H9 (cell line): ENCODE measurements around the gene RASGRF1. TPM values are rescaled to one million over a fixed set of nuclear protein-coding genes. Genes with fewer than 3 reads are reported as not detected.

Source experiments
- DNase-seq: peaks from one replicate; pipeline ENCODE4 v3.0.0-alpha.2; 2017
- H2AFZ ChIP-seq: one replicate; pipeline ENCODE4 v1.6.1; 2013; ENCODE audit warnings: mild to moderate bottlenecking, low read length, control low read depth, moderate library complexity
- H2AK5ac ChIP-seq: 2 replicates; pipeline ENCODE4 v1.6.1; 2013; ENCODE audit warnings: low read length, control low read depth, mixed read lengths; ENCODE audit not compliant: insufficient read length
- H2BK120ac ChIP-seq: one replicate; pipeline ENCODE4 v1.6.1; 2013; ENCODE audit warnings: low read depth, mild to moderate bottlenecking, low read length, control low read depth, inconsistent platforms; ENCODE audit not compliant: poor library complexity, severe bottlenecking
- H2BK12ac ChIP-seq: 2 replicates; pipeline ENCODE4 v1.6.1; 2013; ENCODE audit warnings: low read length, control low read depth, mixed read lengths, low read depth; ENCODE audit not compliant: insufficient read length
- H2BK15ac ChIP-seq: 2 replicates; pipeline ENCODE4 v1.6.1; 2013; ENCODE audit warnings: low read depth, low read length, control low read depth
- H2BK20ac ChIP-seq: one replicate; pipeline ENCODE4 v1.6.1; 2013; ENCODE audit warnings: low read depth, mild to moderate bottlenecking, low read length, control low read depth, inconsistent platforms; ENCODE audit not compliant: poor library complexity, severe bottlenecking
- H2BK5ac ChIP-seq: 2 replicates; pipeline ENCODE4 v1.6.1; 2013; ENCODE audit warnings: low read length, control low read depth, mixed read lengths; ENCODE audit not compliant: insufficient read length
- H3K14ac ChIP-seq: 2 replicates; pipeline ENCODE4 v1.6.1; 2013; ENCODE audit warnings: low read length, control low read depth; ENCODE audit not compliant: insufficient read depth
- H3K18ac ChIP-seq: 2 replicates; pipeline ENCODE4 v1.6.1; 2013; ENCODE audit warnings: low read depth, mild to moderate bottlenecking, mixed read lengths, low read length, control low read depth; ENCODE audit not compliant: insufficient read length
- H3K23ac ChIP-seq: 2 replicates; pipeline ENCODE4 v1.6.1; 2013; ENCODE audit warnings: low read length, control low read depth, mixed read lengths, low read depth; ENCODE audit not compliant: insufficient read length
- H3K23me2 ChIP-seq: 2 replicates; pipeline ENCODE4 v1.6.1; 2013; ENCODE audit warnings: low read depth, mild to moderate bottlenecking, mixed read lengths, low read length, control low read depth; ENCODE audit not compliant: insufficient read length, poor library complexity, severe bottlenecking
- H3K27ac ChIP-seq: 2 replicates; pipeline ENCODE4 v1.5.1; 2013; ENCODE audit warnings: low read length, control low read depth, mixed read lengths, low read depth; ENCODE audit not compliant: insufficient read length
- H3K27me3 ChIP-seq: 2 replicates; pipeline ENCODE4 v1.6.1; 2013; ENCODE audit warnings: low read length, control low read depth, inconsistent platforms; ENCODE audit not compliant: insufficient read depth
- H3K4ac ChIP-seq: 2 replicates; pipeline ENCODE4 v1.6.1; 2013; ENCODE audit warnings: low read depth, mild to moderate bottlenecking, control low read depth, inconsistent platforms, low read length, moderate library complexity
- H3K4me1 ChIP-seq: 2 replicates; pipeline ENCODE4 v1.6.1; 2013; ENCODE audit warnings: low read length, control low read depth, inconsistent platforms; ENCODE audit not compliant: insufficient read depth
- H3K4me2 ChIP-seq: 2 replicates; pipeline ENCODE4 v1.6.1; 2013; ENCODE audit warnings: low read length, control low read depth, mixed read lengths; ENCODE audit not compliant: insufficient read length, insufficient read depth
- H3K56ac ChIP-seq: 2 replicates; pipeline ENCODE4 v1.6.1; 2013; ENCODE audit warnings: low read depth, mild to moderate bottlenecking, mixed read lengths, low read length, control low read depth; ENCODE audit not compliant: insufficient read length
- H3K79me1 ChIP-seq: 2 replicates; pipeline ENCODE4 v1.6.1; 2013; ENCODE audit warnings: low read depth, mild to moderate bottlenecking, moderate library complexity, low read length, control low read depth, inconsistent platforms; ENCODE audit not compliant: insufficient read depth, poor library complexity, severe bottlenecking
- H3K79me2 ChIP-seq: 2 replicates; pipeline ENCODE4 v1.6.1; 2013; ENCODE audit warnings: low read length, control low read depth, inconsistent platforms; ENCODE audit not compliant: insufficient read depth
- H3K9ac ChIP-seq: 2 replicates; pipeline ENCODE4 v1.6.1; 2013; ENCODE audit warnings: low read length, control low read depth, mixed read lengths; ENCODE audit not compliant: insufficient read length; ENCODE audit errors: extremely low read depth
- H3K9me3 ChIP-seq: one replicate; pipeline ENCODE4 v1.6.1; 2013; ENCODE audit warnings: low read depth, low read length, inconsistent platforms; ENCODE audit not compliant: control insufficient read depth
- H3T11ph ChIP-seq: one replicate; pipeline ENCODE4 v1.6.1; 2013; ENCODE audit warnings: mild to moderate bottlenecking, low read length, control low read depth, inconsistent platforms
- H4K20me1 ChIP-seq: one replicate; pipeline ENCODE4 v1.6.1; 2013; ENCODE audit not compliant: control insufficient read depth, insufficient read length, insufficient read depth
- H4K5ac ChIP-seq: 2 replicates; pipeline ENCODE4 v1.6.1; 2013; ENCODE audit warnings: low read depth, mild to moderate bottlenecking, mixed read lengths, low read length, control low read depth; ENCODE audit not compliant: insufficient read length
- H4K8ac ChIP-seq: replicated peaks from 2 replicates; pipeline ENCODE4 v1.6.1; 2013; ENCODE audit warnings: low read length, control low read depth, mixed read lengths, low read depth; ENCODE audit not compliant: insufficient read length
- H4K91ac ChIP-seq: 2 replicates; pipeline ENCODE4 v1.6.1; 2013; ENCODE audit warnings: low read depth, mild to moderate bottlenecking, moderate library complexity, mixed read lengths, low read length, control low read depth; ENCODE audit not compliant: insufficient read length
- H3K27ac Mint-ChIP-seq, 3 experiments: 2 replicates in 2 of 3; 3 replicates in 1 of 3; pipeline ENCODE4 v1.8.0; 2020 to 2021; ENCODE audit warnings: mixed read lengths in 3 of 3, mild to moderate bottlenecking in 1 of 3, moderate library complexity in 1 of 3
- H3K27me3 Mint-ChIP-seq: 2 replicates; pipeline ENCODE4 v1.8.0; 2021; ENCODE audit warnings: low read depth, mild to moderate bottlenecking, moderate library complexity, mixed read lengths
- H3K36me3 Mint-ChIP-seq, 3 experiments: 2 replicates in 2 of 3; 3 replicates in 1 of 3; pipeline ENCODE4 v1.8.0; 2020 to 2021; ENCODE audit warnings: low read depth in 3 of 3, mixed read lengths in 3 of 3; ENCODE audit not compliant: insufficient read depth in 1 of 3
- H3K4me1 Mint-ChIP-seq, 2 experiments: 2 replicates each; pipeline ENCODE4 v1.8.0; 2020; ENCODE audit warnings: mixed read lengths in 2 of 2
- H3K4me3 Mint-ChIP-seq, 2 experiments: 2 replicates in 1 of 2; 3 replicates in 1 of 2; pipeline ENCODE4 v1.8.0; 2020 to 2021; ENCODE audit warnings: mild to moderate bottlenecking in 2 of 2, mixed read lengths in 2 of 2, moderate library complexity in 1 of 2
- H3K9me3 Mint-ChIP-seq, 2 experiments: 2 replicates in 1 of 2; 3 replicates in 1 of 2; pipeline ENCODE4 v1.8.0; 2020; ENCODE audit warnings: mild to moderate bottlenecking in 2 of 2, mixed read lengths in 2 of 2, moderate library complexity in 1 of 2
- CTCF ChIP-seq: fragments of 200-600 bp; sonication (generic); conservative IDR thresholded peaks from 3 replicates; pipeline ENCODE4 v1.8.0; 2021; ENCODE audit warnings: antibody characterized with exemption, mild to moderate bottlenecking
- WGBS: extraction: QIAGEN DNeasy Blood & Tissue Kit; methylation state at CpG from one replicate; pipeline ENCODE4 v1.1.7; 2013; ENCODE audit warnings: missing lambda C conversion rate, low lambda C conversion rate, mixed read lengths; ENCODE audit not compliant: insufficient read length; ENCODE audit errors: extremely low coverage; 5-methylcytosine and 5-hydroxymethylcytosine counted together
- total RNA-seq: library from RNA; stranded (reverse); gene quantifications from 2 replicates; pipeline ENCODE4 v1.2.1, GENCODE V29; 2021

RASGRF1 gene
- total RNA-seq, 1 experiment from 2014 or later, result 0.48 TPM

DNA sequence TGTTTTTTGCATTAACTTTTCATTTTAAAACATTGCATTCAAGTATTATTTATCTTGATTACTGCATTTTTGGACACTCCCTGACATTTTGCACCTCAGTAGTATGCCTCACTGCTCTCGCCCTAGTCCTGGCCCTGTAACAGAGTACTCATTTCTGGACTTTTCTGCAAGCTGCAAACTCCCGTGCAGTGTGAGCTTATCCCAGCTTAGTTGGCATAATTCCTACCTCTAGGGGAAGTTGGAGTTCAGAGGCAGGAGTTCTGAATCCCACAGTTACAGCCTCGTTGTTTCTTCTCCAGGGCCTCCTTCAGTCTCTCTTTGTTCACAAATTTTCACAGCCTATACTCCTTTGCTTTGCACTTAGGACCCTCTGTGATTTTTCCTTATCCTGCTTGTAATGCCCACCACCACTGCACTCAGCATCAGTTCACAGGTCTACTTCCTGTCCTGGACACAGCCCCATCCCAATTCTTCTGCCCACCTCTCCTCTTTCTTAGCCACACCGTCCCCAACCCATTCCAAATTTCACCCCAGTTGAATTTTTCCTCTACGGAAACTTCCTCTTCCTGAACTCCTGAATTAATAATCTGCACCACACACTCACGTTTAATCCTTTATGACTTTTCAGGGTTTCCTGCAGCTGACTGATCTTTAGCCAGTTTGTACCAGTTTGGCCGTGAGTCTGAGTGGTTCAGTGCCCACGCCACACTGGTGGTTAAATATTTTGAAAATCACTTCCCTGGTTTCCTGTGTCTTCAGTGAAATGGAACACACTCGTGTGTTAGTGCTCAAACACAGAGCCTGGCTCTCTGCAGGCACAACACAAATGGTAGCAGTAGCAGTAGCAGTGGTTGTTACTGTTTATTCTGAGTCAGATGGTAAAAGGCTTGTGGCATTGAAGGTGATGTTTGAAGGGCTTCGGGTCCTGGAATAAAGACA lies 139.4 kb downstream of the RASGRF1 start:
- WGBS, result no CpG with 5 or more reads among the region's 10 CpGs
- H3K4me3 Mint-ChIP-seq, result no peak overlapping the region
- H3K27ac ChIP-seq, result no peak overlapping the region
- H3K14ac ChIP-seq, result no peak overlapping the region
- no peak overlapping the region for H2BK12ac ChIP-seq
- no peak overlapping the region for H3K18ac ChIP-seq
- H3K4me1 Mint-ChIP-seq, result peaks cover 27% of the 10 kb centered on the region in 2 experiments
- H2BK5ac ChIP-seq, result no peak overlapping the region
- H3K9me3 Mint-ChIP-seq, result no peaks in the 10 kb centered on the region
- no peak overlapping the region for H3K4ac ChIP-seq
- H3K4me1 ChIP-seq, result no peaks in the 10 kb centered on the region; the same call in 1 of the 2 replicates
- H3K23ac ChIP-seq, result no peak overlapping the region
- H3K23me2 ChIP-seq, result no peaks in the 10 kb centered on the region
- no peak overlapping the region for H2AK5ac ChIP-seq
- no peak overlapping the region for H4K5ac ChIP-seq
- H3K56ac ChIP-seq, result no peak overlapping the region
- DNase-seq, result no peak
- no peak overlapping the region for H4K91ac ChIP-seq
- peaks cover 20% of the 10 kb centered on the region for H3K27me3 Mint-ChIP-seq
- no peak overlapping the region for H3T11ph ChIP-seq
- no peak overlapping the region; a peak in 1 of 7 replicates for H3K27ac Mint-ChIP-seq
- no peaks in the 10 kb centered on the region for H4K20me1 ChIP-seq
- no peaks in the 10 kb centered on the region for H3K9me3 ChIP-seq
- no peak overlapping the region for H3K4me2 ChIP-seq
- no peaks in the 10 kb centered on the region for H3K79me1 ChIP-seq
- no peak overlapping the region for H4K8ac ChIP-seq
- no peak overlapping the region for H2BK15ac ChIP-seq
- no peak; the same call in 2 of the 3 replicates for TF ChIP-seq CTCF
- H3K79me2 ChIP-seq, result no peaks in the 10 kb centered on the region
- H3K27me3 ChIP-seq, result no peaks in the 10 kb centered on the region; the same call in 1 of the 2 replicates
- H3K36me3 Mint-ChIP-seq, result no peaks in the 10 kb centered on the region
- no peak overlapping the region for H2BK120ac ChIP-seq
- H3K9ac ChIP-seq, result no peak overlapping the region
- H2AFZ ChIP-seq, result no peak overlapping the region
- no peak overlapping the region for H2BK20ac ChIP-seq
